Endothelial cell of umbilical vein (primary cell): ENCODE data around the gene UAP1L1. TPM values are rescaled to one million over a fixed set of nuclear protein-coding genes. Genes with fewer than 3 reads are reported as not detected.

Source experiments
- BruUV-seq: library from RNA; stranded (reverse); fragments of 400-500 nt; replicated peaks from 2 replicates; lab custom pipeline; 2021; lab: Mats Ljungman, UMichigan
- CTCF ChIA-PET: fragments of 300-600, 350-600 bp; sonication (Branson Sonifier 250); formaldehyde crosslinking; loops from one replicate; lab custom pipeline; 2021; ENCODE audit warnings: antibody characterized with exemption, inconsistent platforms; lab: Charles Lee
- POLR2A ChIA-PET: fragments of 300-600, 350-600 bp; sonication (Branson Sonifier 250); formaldehyde crosslinking; loops from one replicate; lab custom pipeline; 2021; ENCODE audit warnings: antibody characterized with exemption, inconsistent platforms; lab: Charles Lee
- DNase-seq: peaks from one replicate; pipeline ENCODE4 v3.0.0-alpha.2; 2011; ENCODE audit warnings: low read depth, low spot score
- FAIRE-seq: peaks from 2 replicates; lab custom pipeline; 2011; peaks lifted over from hg19 to GRCh38; lab: Jason Lieb, UNC
- H2AFZ ChIP-seq: 2 replicates; pipeline ENCODE4 v1.6.0; 2012; ENCODE audit warnings: low read depth, low read length, control low read depth, inconsistent platforms
- H3K27ac ChIP-seq: 2 replicates; pipeline ENCODE4 v1.5.1; 2011; ENCODE audit warnings: low read depth, mild to moderate bottlenecking, control low read depth, low read length, moderate library complexity; ENCODE audit not compliant: insufficient read depth
- H3K27me3 ChIP-seq, 2 experiments: 2 replicates each; pipeline versions ENCODE4 v1.6.0 to v1.6.1; 2011; ENCODE audit warnings: low read length in 2 of 2, mixed read lengths in 1 of 2; ENCODE audit not compliant: control insufficient read depth in 2 of 2, insufficient read depth in 2 of 2
- H3K36me3 ChIP-seq, 2 experiments: 2 replicates in 1 of 2; 3 replicates in 1 of 2; pipeline ENCODE4 v1.5.1; 2011; ENCODE audit warnings: low read length in 2 of 2, mild to moderate bottlenecking in 1 of 2, moderate library complexity in 1 of 2; ENCODE audit not compliant: control insufficient read depth in 2 of 2, insufficient read depth in 2 of 2; ENCODE audit errors: extremely low read depth in 1 of 2
- H3K4me1 ChIP-seq: 3 replicates; pipeline ENCODE4 v1.5.1; 2011; ENCODE audit warnings: mild to moderate bottlenecking, low read length; ENCODE audit not compliant: control insufficient read depth, insufficient read depth; ENCODE audit errors: extremely low read depth
- H3K4me2 ChIP-seq: 2 replicates; pipeline ENCODE4 v1.6.1; 2011; ENCODE audit warnings: low read length, control low read depth, mixed read lengths; ENCODE audit not compliant: insufficient read depth
- H3K4me3 ChIP-seq, 3 experiments: fragments of 200-600 bp in 1 of 3; sonication (generic), shearing (Covaris generic) in 1 of 3; replicated peaks in 1 of 3; 2 replicates each; pipeline ENCODE4 v1.5.1; 2011 to 2016; ENCODE audit warnings: control low read depth in 3 of 3, low read length in 3 of 3, mild to moderate bottlenecking in 2 of 3, inconsistent platforms in 1 of 3, low read depth in 1 of 3, moderate library complexity in 1 of 3; ENCODE audit not compliant: insufficient read depth in 1 of 3
- H3K79me2 ChIP-seq: 2 replicates; pipeline ENCODE4 v1.6.0; 2012; ENCODE audit warnings: low read length, inconsistent platforms; ENCODE audit not compliant: control insufficient read depth, insufficient read depth
- H3K9ac ChIP-seq: replicated peaks from 2 replicates; pipeline ENCODE3; 2011; ENCODE audit warnings: low read length, control low read depth; ENCODE audit not compliant: insufficient read depth; ENCODE audit errors: extremely low read depth
- H3K9me1 ChIP-seq: replicated peaks from 3 replicates; pipeline ENCODE4 v1.6.0; 2011; ENCODE audit warnings: mild to moderate bottlenecking, low read length; ENCODE audit not compliant: control insufficient read depth, insufficient read depth; ENCODE audit errors: extremely low read depth
- H3K9me3 ChIP-seq: replicated peaks from 2 replicates; pipeline ENCODE4 v1.5.1; 2012; ENCODE audit warnings: low read length, inconsistent platforms; ENCODE audit not compliant: control insufficient read depth, insufficient read depth
- H4K20me1 ChIP-seq: replicated peaks from 2 replicates; pipeline ENCODE3; 2011; ENCODE audit warnings: mild to moderate bottlenecking, low read length; ENCODE audit not compliant: control insufficient read depth, insufficient read depth; ENCODE audit errors: extremely low read depth
- CTCF ChIP-seq, 2 donors: IDR thresholded peaks; 1 replicate in 1 of 2; 2 replicates in 1 of 2; pipeline ENCODE4 v1.5.1; 2011; ENCODE audit warnings: low read length in 2 of 2, mild to moderate bottlenecking in 2 of 2, moderate library complexity in 2 of 2, control low read depth in 1 of 2, inconsistent platforms in 1 of 2, low read depth in 1 of 2; ENCODE audit not compliant: insufficient read depth in 1 of 2; ENCODE audit errors: extremely low read depth in 1 of 2
- POLR2AphosphoS5 ChIP-seq: IDR thresholded peaks from 2 replicates; pipeline ENCODE4 v1.6.1; 2012; ENCODE audit warnings: low read depth, mild to moderate bottlenecking, control low read depth, low read length, moderate library complexity; ENCODE audit not compliant: insufficient read depth
- dilution Hi-C: fragments of 300-500 bp; cut with MboI; formaldehyde crosslinking; loops from one replicate; pipeline ENCODE4 v1.15.0; 2019; ENCODE audit warnings: low sequenced_read_pairs; ENCODE audit not compliant: extremely low pct_ligation_motif_present
- intact Hi-C: fragments of 100-400 bp; cut with micrococcal nuclease; formaldehyde crosslinking; loops from one replicate; pipeline ENCODE4 v1.10.0; 2022
- polyA plus RNA-seq, 4 experiments: library from polyadenylated mRNA; depleted of rRNA in 3 of 4; stranded (reverse) in 3 of 4; unstranded in 1 of 4; fragments of >200 nt; gene quantifications; 2 replicates each; pipeline versions ENCODE4 v1.2.1 to v1.2.3, GENCODE V29; 2011 to 2012; ENCODE audit warnings: missing spikeins in 1 of 4
- total RNA-seq: library from RNA; stranded (reverse); gene quantifications from 2 replicates; pipeline ENCODE4 v1.2.3, GENCODE V29; 2021
- TF ChIP-seq, protein P1 (sequence below): IDR thresholded peaks from 2 replicates; pipeline ENCODE4 v1.6.1; 2011; ENCODE audit not compliant: insufficient read depth, insufficient read length

Gene UAP1L1
- total and polyA plus RNA-seq, 2 donors (not counting 3 experiments of a cell fraction or from before 2014, with no cell fraction given), result 26.0 to 41.7 TPM

DNA sequence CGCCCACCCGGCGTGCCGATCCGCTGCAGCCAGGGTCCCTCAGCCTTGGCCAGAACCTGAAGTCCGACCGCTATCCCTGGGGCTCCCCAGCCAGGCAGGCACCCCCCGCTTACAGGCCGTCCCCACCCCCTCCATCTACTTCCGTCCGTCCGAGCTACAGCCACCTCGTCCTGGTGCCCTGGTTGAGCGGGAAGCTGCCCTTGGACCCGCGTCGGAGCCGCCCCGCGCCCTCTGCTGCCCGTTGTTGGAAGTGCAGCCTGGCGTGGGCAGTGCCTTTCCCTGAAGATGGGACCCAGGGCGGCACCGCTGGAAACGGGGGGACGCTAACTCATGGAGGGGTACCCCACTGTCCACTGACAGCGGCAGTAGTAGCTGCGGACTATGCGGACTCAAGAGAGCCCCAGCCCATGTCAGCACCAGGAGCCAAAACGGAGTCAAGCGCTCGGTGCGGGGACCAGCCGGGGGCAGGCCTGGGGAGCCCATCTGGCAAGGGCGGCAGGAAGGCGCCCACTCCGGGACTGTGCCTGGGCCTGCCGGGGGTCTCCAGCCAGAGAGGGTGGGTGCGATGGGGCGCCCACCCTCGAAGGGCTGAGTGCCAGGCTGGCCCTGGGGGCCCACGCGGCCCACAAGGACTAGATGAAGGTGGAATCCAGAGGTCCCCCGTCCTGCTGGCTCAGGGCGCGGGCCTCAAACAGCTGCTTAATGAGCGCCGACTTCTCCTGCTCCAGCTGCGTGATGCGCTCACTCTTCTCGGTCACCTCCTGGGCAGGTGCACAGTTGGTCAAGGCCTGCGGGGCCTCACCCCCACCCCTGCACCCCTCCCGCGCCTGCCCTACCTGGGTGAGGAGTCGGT is 13.1 kb upstream of the UAP1L1 start:
- DNase-seq (peak; percentile 31), FAIRE-seq (peak; percentile 63)
- intact Hi-C loops, result loop anchor here (1.0 kb wide), 2 partner anchors 35 to 277 kb away; no protein-coding TSS in a partner anchor
- no peak overlapping the region for H3K4me3 ChIP-seq
- no peaks in the 10 kb centered on the region for H3K9me1 ChIP-seq
- dilution Hi-C loops, result no loop called here
- H3K79me2 ChIP-seq, result peaks cover 4% of the 10 kb centered on the region
- no peak overlapping the region for H2AFZ ChIP-seq
- no TSS peak for BruUV-seq
- H4K20me1 ChIP-seq, result no peaks in the 10 kb centered on the region
- CTCF ChIA-PET, result interaction anchor here (0.6 to 2.3 kb wide), 22 partner anchors 9 to 286 kb away, joined by 3 to 52 read pairs (median 8); partner anchors contain the start of genes MAN1B1, NPDC1, RNF224 and TMEM141
- TF ChIP-seq CTCF (IDR thresholded peaks at IDR 0.05; ENCODE audit: extremely low read depth in 1 of 2, insufficient read depth in 1 of 2, low read depth in 1 of 2, low read length in 2 of 2) (peak; percentile 86 to 97), POLR2AphosphoS5 (no peak)
- TF ChIP-seq, protein P1, sequence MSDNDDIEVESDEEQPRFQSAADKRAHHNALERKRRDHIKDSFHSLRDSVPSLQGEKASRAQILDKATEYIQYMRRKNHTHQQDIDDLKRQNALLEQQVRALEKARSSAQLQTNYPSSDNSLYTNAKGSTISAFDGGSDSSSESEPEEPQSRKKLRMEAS, result no peak
- no peak overlapping the region for H3K27ac ChIP-seq
- POLR2A ChIA-PET, result interaction anchor here (1.0 kb wide), 1 partner anchor 17 kb away, joined by 4 read pairs; no protein-coding TSS in a partner anchor
- H3K9ac ChIP-seq, result no peak overlapping the region
- H3K4me2 ChIP-seq, result no peak overlapping the region
- peaks cover under 1% of the 10 kb centered on the region for H3K4me1 ChIP-seq
- no peaks in the 10 kb centered on the region for H3K27me3 ChIP-seq
- H3K9me3 ChIP-seq, result no peaks in the 10 kb centered on the region
- H3K36me3 ChIP-seq, result no peaks in the 10 kb centered on the region
